ENCODE data around the gene GADD45G.

GRCh38 chr9:89628601-89629000 is 23.8 kb downstream of the GADD45G start:
- TF ChIP-seq NFE2L2 (IDR thresholded peaks at IDR 0.05; ENCODE audit: low read depth, low read length) (no peak), CTCF (conservative IDR thresholded peaks at IDR 0.05; ENCODE audit: low read depth, low read length) (no peak), POLR2A (IDR thresholded peaks at IDR 0.05; ENCODE audit: low read depth, low read length) (no peak), MXI1 (IDR thresholded peaks at IDR 0.05; ENCODE audit: borderline replicate concordance, low read depth, low read length) (no peak), RAD21 (IDR thresholded peaks at IDR 0.05; ENCODE audit: low read length) (no peak), CEBPB (IDR thresholded peaks at IDR 0.05; ENCODE audit: low read depth, low read length) (no peak)
- TF ChIP-seq, protein P1, sequence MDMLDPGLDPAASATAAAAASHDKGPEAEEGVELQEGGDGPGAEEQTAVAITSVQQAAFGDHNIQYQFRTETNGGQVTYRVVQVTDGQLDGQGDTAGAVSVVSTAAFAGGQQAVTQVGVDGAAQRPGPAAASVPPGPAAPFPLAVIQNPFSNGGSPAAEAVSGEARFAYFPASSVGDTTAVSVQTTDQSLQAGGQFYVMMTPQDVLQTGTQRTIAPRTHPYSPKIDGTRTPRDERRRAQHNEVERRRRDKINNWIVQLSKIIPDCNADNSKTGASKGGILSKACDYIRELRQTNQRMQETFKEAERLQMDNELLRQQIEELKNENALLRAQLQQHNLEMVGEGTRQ (IDR thresholded peaks at IDR 0.05; ENCODE audit: low read depth, low read length), result no peak
